ENCODE data around the gene CYTH4.

GRCh38 chr22:37330200-37331033, 48.1 kb downstream of the CYTH4 start:
- TF ChIP-seq FOXA1 (IDR thresholded peaks at IDR 0.05) (no peak), SP1 (IDR thresholded peaks at IDR 0.05) (no peak), CTBP1 (IDR thresholded peaks at IDR 0.05; ENCODE audit: borderline replicate concordance) (no peak), FOXM1 (IDR thresholded peaks at IDR 0.05; ENCODE audit: borderline replicate concordance) (no peak), FOXK2 (IDR thresholded peaks at IDR 0.05) (no peak), BHLHE40 (IDR thresholded peaks at IDR 0.05; ENCODE audit: borderline replicate concordance) (no peak), NFRKB (IDR thresholded peaks at IDR 0.05) (no peak), L3MBTL2 (conservative IDR thresholded peaks at IDR 0.05) (no peak)
